Renal pelvis (tissue), 4 donors: ENCODE measurements around the gene AVPR2. TPM values are rescaled to one million over a fixed set of nuclear protein-coding genes. Genes with fewer than 3 reads are reported as not detected.

Source experiments
- DNase-seq: peaks from one replicate; pipeline ENCODE4 v3.0.0-alpha.2; 2013
- polyA plus RNA-seq, 3 donors: library from polyadenylated mRNA; unstranded; fragments of 120-200 nt; gene quantifications; one replicate each; pipeline ENCODE4 v1.2.1, GENCODE V29; 2013; ENCODE audit not compliant: insufficient read length in 3 of 3

The AVPR2 gene
- polyA plus RNA-seq, 3 donors, result 1.8 to 5.9 (median 2.4) TPM

DNA sequence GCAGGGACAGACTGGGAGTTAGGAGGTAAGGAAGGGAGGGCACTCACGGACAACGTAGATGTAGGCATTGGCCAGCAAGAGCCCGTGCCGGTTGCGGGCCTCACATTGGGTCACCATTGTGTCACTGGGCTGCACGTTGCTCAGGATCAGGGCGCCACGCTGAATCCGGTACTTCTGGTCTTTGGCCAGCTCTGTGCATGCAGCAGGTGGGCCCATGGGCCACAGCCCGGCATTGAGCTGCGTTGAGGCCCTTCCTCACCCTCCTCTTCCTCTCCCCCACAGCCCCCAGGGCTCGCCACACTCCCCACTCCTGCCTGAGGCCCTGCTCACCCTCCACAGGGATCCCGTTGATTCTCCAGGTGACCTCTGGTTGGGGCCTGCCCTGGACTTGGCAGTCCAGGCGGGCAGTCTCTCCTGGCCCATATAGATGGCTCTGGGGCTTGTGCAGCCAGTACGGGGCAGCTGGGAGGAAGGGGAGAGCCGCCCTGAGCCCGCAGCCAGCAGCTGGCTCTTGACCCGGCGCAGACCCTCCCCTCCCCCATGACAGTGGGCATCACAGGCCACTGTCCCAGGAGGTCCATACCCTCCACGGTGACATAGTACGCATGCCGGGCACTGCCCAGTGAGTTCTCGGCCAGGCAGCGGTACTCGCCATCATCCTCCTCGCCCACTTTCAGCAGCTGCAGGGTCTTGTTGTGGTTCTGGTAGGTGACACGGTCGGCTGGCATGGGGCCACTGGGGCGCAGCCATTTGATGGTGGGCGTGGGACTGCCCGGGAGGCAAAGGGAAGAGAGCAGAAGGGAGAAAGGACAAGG, 34.8 kb upstream of the AVPR2 start:
- DNase-seq, result no peak

- DNase-seq, result no peak
Observed at GRCh38 chrX:153870288-153870690, 34.2 kb upstream of the AVPR2 start.

DNA sequence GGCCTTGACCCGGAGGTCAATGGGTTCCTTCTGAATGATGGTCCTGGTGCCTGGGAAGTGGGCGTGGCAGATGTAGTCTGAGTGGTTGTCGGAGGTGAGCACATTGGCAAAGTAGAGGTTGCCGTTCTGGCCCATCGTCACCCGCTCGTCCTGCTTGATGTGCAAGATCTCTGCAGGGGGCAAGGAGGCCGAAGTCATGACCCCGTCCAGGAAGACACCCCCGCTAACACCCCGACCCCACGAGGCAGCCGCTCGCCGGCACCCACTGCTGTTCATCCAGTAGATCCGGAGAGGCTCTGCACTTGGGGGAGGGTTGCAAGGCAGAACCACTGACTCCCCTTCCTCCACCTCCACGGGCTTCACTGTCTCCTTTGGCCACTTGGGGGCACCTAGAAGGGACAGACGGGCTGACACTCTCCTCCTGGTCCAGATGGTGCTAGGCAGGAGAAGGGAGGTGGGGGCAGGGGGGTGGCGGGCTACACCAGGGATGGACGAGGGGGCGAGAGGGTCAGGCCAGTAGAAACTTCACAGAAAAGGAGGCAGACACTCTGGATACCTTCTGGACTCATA, 33.6 kb upstream of the AVPR2 start:
- DNase-seq, result no peak

DNA sequence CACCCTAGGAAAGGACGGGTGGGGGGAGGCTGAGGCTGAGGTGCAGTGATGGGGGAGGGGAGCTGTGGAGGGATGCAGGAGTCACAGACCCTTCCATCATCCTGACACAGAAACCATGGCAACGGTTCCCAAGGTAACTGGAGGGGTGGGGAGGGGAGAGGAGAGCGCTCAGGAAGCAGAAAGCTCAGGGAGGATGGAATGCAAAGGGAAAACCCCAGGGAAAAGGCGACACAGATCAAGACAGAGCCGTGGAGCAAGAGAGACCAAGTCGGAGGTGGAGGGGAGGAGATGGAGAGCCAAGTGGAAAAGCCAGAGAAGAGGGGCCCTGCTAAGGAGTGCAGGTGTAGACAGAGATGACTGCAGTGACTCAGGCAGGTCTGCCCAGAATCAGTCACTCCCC, 33.0 kb upstream of the AVPR2 start:
- DNase-seq, result no peak

- DNase-seq, result no peak
Observed at GRCh38 chrX:153871946-153872878, 32.3 kb upstream of the AVPR2 start.

DNA sequence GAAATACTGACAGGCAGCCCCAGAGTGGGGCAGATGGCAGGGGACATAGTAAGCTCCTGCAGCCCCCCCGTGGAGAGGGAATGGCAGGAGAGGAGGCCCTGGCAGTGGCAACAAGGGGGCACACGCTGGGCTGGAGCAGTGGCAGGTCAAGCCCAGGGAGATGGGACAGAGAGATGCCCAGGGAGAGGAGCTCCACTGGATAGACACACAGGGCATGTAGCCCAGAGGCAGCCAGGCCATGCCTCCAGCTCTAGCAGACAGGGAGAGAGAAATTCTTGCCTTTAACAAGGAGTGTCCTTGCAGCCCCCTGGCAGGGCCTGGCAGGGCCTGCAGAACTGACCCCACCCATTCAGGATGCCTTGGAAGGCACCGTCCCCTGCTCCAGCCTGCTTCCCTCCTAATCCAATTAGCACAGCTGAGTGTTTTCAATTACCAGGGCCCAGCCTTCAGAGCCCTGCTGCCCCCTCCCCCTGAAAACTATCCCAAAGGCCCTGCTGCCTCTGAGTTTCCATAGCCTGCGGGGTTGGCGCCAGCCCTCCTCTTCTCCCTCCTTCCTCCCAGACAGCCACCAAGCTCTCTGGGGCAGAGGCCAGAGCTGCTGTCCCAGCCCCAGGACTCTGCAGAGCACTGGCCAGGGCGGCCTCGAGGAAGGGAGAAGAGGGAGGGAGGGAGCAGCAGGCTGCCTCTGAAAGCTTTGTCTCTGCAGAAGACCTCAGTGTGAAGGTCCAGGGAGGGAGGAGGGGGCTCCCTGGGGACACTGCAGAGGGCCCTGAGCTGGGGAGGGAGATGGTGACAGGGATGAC, 31.0 kb upstream of the AVPR2 start:
- no peak for DNase-seq

- DNase-seq, result no peak
Observed at GRCh38 chrX:153874085-153874365, 30.4 kb upstream of the AVPR2 start.

DNA sequence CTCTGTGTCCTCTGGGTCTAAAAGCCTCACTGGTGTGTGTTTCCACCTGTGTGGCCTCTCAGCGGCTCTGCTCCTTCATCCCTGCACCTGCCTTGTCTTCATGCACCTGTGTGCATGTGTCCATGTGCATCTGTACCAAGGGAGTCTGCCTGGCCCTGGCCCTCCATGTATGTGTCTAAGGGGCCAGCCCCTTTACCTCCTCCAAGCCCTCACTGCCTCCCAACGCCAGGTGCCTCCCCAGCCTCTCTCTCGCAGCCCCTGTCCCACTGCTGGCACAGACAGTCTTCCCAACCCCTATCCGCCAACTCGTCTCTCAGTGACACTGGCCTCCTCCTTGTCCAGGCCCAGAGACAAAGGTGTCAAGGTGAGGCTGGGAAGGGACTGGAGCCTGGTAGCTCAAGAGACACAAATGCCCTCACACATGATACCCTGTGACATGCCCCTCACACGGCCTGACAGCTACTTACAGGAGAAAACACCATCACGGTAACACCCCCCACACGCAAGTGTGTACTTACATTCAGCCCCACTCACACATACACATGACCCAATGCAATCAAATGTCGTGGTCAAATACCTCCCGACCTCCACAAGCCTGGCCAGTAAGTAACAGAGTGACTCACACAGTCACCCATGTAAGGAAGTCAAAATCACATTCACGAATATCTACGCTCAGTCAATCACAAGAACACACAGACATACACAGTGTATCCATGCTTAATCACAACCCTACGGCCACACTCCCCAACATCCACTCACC, 29.9 kb upstream of the AVPR2 start:
- no peak for DNase-seq

- DNase-seq, result peak; percentile 46
Observed at GRCh38 chrX:153875391-153876111, 28.9 kb upstream of the AVPR2 start.

- no peak for DNase-seq
Observed at GRCh38 chrX:153876112-153876491, 28.4 kb upstream of the AVPR2 start.

- no peak for DNase-seq
Observed at GRCh38 chrX:153877571-153878261, 26.8 kb upstream of the AVPR2 start.

DNA sequence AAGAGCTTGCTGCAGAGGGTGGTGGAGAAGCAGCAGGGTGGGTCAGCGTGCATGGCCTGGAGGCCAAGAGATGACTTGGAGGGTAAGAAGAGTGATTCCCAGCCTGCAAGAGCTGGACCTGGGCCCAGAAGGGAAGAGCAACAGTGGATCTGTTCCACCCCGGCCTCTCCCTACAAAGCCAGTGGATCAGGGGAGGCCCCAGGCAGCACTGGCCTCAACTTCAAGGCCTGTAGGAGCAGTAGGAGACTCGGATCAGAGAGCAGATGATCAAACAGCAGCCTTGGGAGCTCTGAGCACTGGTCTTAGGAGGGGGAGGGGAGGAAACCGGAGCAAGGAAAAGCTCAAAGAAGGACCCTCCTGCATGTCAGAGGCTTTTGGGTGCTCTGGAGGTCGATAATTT, 26.1 kb upstream of the AVPR2 start:
- DNase-seq, result no peak

GRCh38 chrX:153878969-153879653, 25.4 kb upstream of the AVPR2 start:
- DNase-seq, result no peak

- no peak for DNase-seq
Observed at GRCh38 chrX:153879741-153880439, 24.6 kb upstream of the AVPR2 start.

- DNase-seq, result no peak
Observed at GRCh38 chrX:153880440-153880815, 24.0 kb upstream of the AVPR2 start.

GRCh38 chrX:153881281-153881680, 23.2 kb upstream of the AVPR2 start:
- no peak for DNase-seq

- no peak for DNase-seq
Observed at GRCh38 chrX:153882086-153882498, 22.4 kb upstream of the AVPR2 start.

- DNase-seq, result no peak
Observed at GRCh38 chrX:153882557-153882956, 21.9 kb upstream of the AVPR2 start.
